Activated CD4-positive, alpha-beta T cell treated with anti-CD3 and anti-CD28 coated beads, Interleukin-2, amount 50 U/mL, for 16 hours (primary cell): ENCODE results near the gene ENPP7.

ENCODE experiments used
- DNase-seq: peaks from one replicate; pipeline ENCODE4 v3.0.0-alpha.2; 2020

The ENPP7 gene

GRCh38 chr17:79730769-79731483, at the start of gene ENPP7:
Gene ENPP7, plus strand, starts transcription at chr17:79730943. Its CDS starts 197 bp downstream, at chr17:79731140.
- no peak for DNase-seq

- no peak for DNase-seq
Measured at GRCh38 chr17:79681101-79681621, 49.6 kb upstream of the ENPP7 start.

GRCh38 chr17:79681628-79682261, 49.0 kb upstream of the ENPP7 start:
- DNase-seq, result no peak

- DNase-seq, result no peak
Measured at GRCh38 chr17:79683365-79683764, 47.4 kb upstream of the ENPP7 start.

- no peak for DNase-seq
Measured at GRCh38 chr17:79684132-79684985, 46.4 kb upstream of the ENPP7 start.

- no peak for DNase-seq
Measured at GRCh38 chr17:79685121-79685520, 45.6 kb upstream of the ENPP7 start.

- DNase-seq, result no peak
Measured at GRCh38 chr17:79686476-79686875, 44.3 kb upstream of the ENPP7 start.

- no peak for DNase-seq
Measured at GRCh38 chr17:79690466-79690865, 40.3 kb upstream of the ENPP7 start.

GRCh38 chr17:79690988-79691836, 39.5 kb upstream of the ENPP7 start:
- DNase-seq, result no peak

- no peak for DNase-seq
Measured at GRCh38 chr17:79691931-79692330, 38.8 kb upstream of the ENPP7 start.

- DNase-seq, result no peak
Measured at GRCh38 chr17:79693419-79693818, 37.3 kb upstream of the ENPP7 start.

GRCh38 chr17:79695293-79695790, 35.4 kb upstream of the ENPP7 start:
- DNase-seq, result no peak

- no peak for DNase-seq
Measured at GRCh38 chr17:79695797-79696609, 34.7 kb upstream of the ENPP7 start.

GRCh38 chr17:79696610-79696982, 34.1 kb upstream of the ENPP7 start:
- no peak for DNase-seq

- no peak for DNase-seq
Measured at GRCh38 chr17:79698146-79698846, 32.4 kb upstream of the ENPP7 start.

- DNase-seq, result no peak
Measured at GRCh38 chr17:79699386-79700036, 31.2 kb upstream of the ENPP7 start.

- DNase-seq, result no peak
Measured at GRCh38 chr17:79700592-79700991, 30.2 kb upstream of the ENPP7 start.

- DNase-seq, result no peak
Measured at GRCh38 chr17:79702034-79702433, 28.7 kb upstream of the ENPP7 start.

- no peak for DNase-seq
Measured at GRCh38 chr17:79702550-79703236, 28.1 kb upstream of the ENPP7 start.

GRCh38 chr17:79704691-79705090, 26.1 kb upstream of the ENPP7 start:
- DNase-seq, result no peak
